Activated CD4-positive, CD25-positive, alpha-beta regulatory T cell treated with anti-CD3 and anti-CD28 coated beads, Interleukin-2, amount 50 U/mL, for 24 hours (primary cell): ENCODE data around the gene FDX1.

Experiments used
- ATAC-seq, 2 donors: fragments of 150-1000 bp; cut with Tn5 transposase; one replicate each; pipeline ENCODE4 v1.10.0; 2021; ENCODE audit warnings: mild to moderate bottlenecking in 1 of 2, moderate library complexity in 1 of 2

FDX1 gene

GRCh38 chr11:110469127-110469526, 39.4 kb downstream of the FDX1 start:
- no peak for ATAC-seq

GRCh38 chr11:110470716-110471115, 41.0 kb downstream of the FDX1 start:
- ATAC-seq: no peak

GRCh38 chr11:110471371-110471770, 41.6 kb downstream of the FDX1 start:
- ATAC-seq: no peak

- ATAC-seq: no peak
Measured at GRCh38 chr11:110472858-110473257, 43.1 kb downstream of the FDX1 start.

GRCh38 chr11:110473706-110474105, 44.0 kb downstream of the FDX1 start:
- no peak for ATAC-seq

- ATAC-seq: no peak
Measured at GRCh38 chr11:110474578-110474977, 44.8 kb downstream of the FDX1 start.

- no peak for ATAC-seq
Measured at GRCh38 chr11:110475671-110476070, 45.9 kb downstream of the FDX1 start.

- no peak for ATAC-seq
Measured at GRCh38 chr11:110478410-110478809, 48.7 kb downstream of the FDX1 start.

GRCh38 chr11:110479108-110480101, 49.7 kb downstream of the FDX1 start:
- no peak for ATAC-seq

GRCh38 chr11:110481523-110481922, 51.8 kb downstream of the FDX1 start:
- no peak for ATAC-seq

GRCh38 chr11:110486156-110486555, 56.4 kb downstream of the FDX1 start:
- ATAC-seq: no peak

- ATAC-seq: no peak
Measured at GRCh38 chr11:110488446-110488845, 58.7 kb downstream of the FDX1 start.

GRCh38 chr11:110490886-110491285, 61.1 kb downstream of the FDX1 start:
- no peak for ATAC-seq

- ATAC-seq: no peak
Measured at GRCh38 chr11:110491577-110492320, 62.0 kb downstream of the FDX1 start.

GRCh38 chr11:110492321-110492685, 62.6 kb downstream of the FDX1 start:
- no peak for ATAC-seq

GRCh38 chr11:110493346-110493745, 63.6 kb downstream of the FDX1 start:
- ATAC-seq: no peak

- no peak for ATAC-seq
Measured at GRCh38 chr11:110497231-110497978, 67.7 kb downstream of the FDX1 start.

GRCh38 chr11:110501428-110501827, 71.7 kb downstream of the FDX1 start:
- no peak for ATAC-seq

- no peak for ATAC-seq
Measured at GRCh38 chr11:110505528-110506284, 76.0 kb downstream of the FDX1 start.

- ATAC-seq: no peak
Measured at GRCh38 chr11:110507328-110507727, 77.6 kb downstream of the FDX1 start.

GRCh38 chr11:110508786-110509185, 79.0 kb downstream of the FDX1 start:
- no peak for ATAC-seq

GRCh38 chr11:110509472-110509871, 79.7 kb downstream of the FDX1 start:
- ATAC-seq: no peak
